GM12872 (cell line): ENCODE measurements around the gene PKD2.

Source experiments
- TF ChIP-seq, protein P1 (sequence below): IDR thresholded peaks from 3 replicates; pipeline ENCODE4 v1.5.1; 2011; ENCODE audit warnings: low read depth, mild to moderate bottlenecking, low read length, moderate library complexity; ENCODE audit not compliant: insufficient read depth

PKD2 gene

DNA sequence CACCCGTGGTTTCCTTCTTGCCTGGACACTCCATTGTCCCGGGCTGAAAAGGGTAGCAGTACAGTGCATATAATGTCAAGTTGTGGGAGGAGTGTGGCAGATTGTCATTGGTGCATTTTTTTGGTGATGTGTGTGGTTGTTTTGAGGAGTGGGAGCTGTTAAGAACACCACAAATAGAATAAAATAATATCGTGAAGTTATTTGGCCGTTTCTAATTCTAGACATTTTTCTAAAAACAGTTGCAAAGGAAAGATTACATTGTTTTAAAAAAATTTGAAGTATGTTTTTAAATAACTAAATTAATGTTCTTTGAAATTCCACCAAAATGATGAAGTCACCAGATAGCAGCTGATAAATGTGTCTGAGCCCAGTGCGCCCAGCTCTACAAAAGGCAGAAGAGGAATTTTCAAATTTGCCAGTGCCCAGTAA lies 1.3 kb downstream of the PKD2 start:
- TF ChIP-seq, protein P1, sequence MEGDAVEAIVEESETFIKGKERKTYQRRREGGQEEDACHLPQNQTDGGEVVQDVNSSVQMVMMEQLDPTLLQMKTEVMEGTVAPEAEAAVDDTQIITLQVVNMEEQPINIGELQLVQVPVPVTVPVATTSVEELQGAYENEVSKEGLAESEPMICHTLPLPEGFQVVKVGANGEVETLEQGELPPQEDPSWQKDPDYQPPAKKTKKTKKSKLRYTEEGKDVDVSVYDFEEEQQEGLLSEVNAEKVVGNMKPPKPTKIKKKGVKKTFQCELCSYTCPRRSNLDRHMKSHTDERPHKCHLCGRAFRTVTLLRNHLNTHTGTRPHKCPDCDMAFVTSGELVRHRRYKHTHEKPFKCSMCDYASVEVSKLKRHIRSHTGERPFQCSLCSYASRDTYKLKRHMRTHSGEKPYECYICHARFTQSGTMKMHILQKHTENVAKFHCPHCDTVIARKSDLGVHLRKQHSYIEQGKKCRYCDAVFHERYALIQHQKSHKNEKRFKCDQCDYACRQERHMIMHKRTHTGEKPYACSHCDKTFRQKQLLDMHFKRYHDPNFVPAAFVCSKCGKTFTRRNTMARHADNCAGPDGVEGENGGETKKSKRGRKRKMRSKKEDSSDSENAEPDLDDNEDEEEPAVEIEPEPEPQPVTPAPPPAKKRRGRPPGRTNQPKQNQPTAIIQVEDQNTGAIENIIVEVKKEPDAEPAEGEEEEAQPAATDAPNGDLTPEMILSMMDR = no peak

DNA sequence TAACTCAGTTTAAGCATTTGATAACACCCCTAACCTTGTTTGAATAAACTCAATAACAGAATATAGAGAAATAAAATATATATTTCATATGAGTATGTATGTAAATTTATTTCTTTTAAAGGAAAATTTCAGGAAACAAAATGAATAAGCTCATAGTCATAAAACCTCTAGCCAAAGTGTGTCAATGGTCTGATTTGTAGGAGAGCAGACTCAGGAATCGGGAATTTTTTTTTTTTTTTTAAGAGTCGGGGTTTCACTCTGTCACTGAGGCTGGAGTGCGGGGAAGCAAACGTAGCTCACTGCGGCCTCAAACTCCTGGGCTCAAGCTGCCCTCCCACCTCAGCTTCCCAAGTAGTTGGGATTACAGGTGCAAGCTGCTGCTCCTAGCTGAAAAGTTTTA lies 2.4 kb downstream of the PKD2 start:
- TF ChIP-seq, protein P1 = no peak

DNA sequence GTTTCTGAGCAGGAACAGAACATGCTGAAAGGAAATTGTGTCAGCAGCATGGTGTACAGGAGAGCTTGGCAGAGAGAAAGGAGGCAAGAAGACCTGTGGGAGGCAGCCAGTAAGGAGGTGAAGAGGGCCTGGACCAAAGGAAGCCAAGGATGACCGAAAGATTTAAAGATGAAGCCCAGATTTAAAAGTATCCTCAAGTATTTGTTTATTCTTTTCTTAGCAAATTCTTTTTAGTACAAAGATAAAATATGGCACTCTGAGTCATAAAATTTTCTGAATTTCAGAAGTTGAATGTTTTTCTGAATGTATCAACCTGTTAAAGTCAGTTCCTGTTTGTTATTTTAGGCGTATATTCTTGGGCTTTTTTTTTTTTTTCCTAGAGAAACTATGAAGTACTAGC lies 3.5 kb downstream of the PKD2 start:
- TF ChIP-seq, protein P1 = no peak

DNA sequence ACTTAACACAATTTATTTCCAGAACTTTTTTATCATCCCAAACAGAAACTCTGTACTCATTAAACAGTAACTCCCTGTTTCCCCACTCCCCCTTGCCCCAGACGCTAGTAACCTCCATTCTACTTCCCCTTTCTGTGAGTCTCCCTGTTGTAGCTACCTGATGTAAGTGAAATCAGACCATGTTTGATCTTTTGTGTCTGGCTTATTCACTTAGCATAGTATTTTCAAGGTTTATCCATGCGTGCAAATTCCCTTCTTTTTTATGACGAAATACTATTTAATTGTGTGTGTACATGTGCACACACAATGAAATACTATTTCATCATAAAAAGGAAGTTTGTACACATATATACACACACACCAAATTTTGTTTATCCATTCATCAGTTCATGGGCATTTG lies 5.2 kb downstream of the PKD2 start:
- TF ChIP-seq, protein P1 = no peak

DNA sequence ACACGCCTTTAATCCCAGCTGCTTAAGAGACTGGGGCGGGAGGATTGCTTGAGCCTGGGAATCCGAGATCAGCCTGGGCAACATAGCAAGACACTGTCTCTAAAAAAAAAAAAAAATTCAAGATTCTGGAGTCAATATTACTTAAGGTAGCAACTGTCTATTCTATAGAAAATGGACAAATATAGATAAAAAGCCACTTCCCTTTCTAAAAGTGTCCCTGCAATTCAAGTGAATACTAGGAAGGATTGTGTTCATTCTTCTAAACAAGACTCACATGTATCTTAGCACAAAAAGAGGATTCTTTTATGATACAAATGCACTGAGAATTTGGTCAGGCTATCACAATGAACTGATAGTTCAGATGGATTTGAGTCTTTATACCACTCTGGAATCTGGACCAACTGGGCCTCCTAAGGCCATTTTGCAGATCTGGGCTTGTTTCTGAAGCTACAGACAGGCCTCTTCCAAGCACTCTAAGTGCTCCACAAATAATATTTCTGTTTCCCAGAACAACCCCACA lies 7.0 kb downstream of the PKD2 start:
- TF ChIP-seq, protein P1 = no peak

DNA sequence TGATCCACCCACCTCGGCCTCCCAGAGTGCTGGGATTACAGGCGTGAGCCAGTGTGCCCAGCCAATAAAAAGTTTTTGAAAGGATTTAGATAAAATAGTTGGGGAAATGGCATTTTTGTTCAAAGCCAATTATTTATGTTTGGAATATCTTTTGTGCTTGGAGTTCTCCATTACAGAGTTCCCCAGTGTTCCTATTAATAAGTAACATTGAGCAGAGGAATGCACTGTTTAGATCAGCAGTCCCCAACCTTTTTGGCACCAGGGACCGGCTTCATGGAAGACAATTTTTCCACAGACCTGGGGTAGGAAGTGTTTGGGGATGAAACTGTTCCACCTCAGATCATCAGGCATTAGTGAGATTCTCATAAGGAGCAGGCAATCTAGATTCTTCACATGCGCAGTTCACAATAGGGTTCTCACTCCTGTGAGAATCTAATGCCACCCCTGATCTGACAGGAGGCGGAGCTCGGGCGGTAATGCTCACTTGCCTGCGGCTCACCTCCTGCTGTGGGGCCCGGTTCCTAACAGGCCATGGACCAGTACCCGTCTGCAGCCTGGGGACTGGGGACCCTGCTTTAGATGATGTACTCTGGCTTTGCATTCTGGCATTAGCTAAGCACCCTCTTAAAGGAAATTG lies 8.3 kb downstream of the PKD2 start:
- TF ChIP-seq, protein P1 = no peak

DNA sequence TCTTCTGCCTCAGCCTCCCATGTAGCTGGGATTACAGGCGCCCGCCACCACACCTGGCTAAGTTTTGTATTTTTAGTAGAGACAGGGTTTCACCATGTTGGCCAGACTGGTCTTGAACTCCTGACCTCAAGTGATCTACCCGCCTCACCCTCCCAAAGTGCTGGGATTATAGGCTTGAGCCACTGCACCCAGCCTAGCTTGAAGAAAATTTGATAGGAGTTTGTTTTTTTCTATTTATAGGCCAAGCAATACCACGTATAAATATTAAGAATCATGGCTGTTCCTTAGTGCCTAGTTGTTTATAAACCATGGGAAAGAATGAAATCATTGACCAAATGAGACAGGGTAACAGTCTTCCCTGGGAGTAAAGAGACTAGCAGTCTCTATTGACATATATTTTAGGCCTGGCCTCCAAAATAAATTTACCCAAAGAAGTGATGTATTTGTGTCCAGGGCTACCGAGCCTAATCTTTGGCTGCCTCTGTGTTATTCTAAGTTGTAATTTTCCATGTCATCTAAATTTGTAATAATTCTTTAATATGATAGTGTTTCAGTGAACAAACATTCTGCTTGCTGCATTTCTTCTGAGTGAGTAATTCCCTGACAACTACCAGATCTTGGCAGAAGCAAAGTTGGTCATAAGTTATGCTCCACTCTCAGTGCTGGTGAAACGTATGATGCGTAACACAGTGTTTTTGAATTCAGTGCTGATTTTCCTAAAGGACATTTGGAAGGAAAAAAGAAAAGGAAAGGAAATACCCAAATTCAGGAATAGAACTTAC lies 10.3 kb downstream of the PKD2 start:
- TF ChIP-seq, protein P1 = no peak
